IMR-90 (cell line): ENCODE measurements around the gene VWDE.

Experiments used
- CEBPB ChIP-seq: IDR thresholded peaks from 2 replicates; pipeline ENCODE4 v1.6.1; 2012; ENCODE audit warnings: low read depth, low read length, improper control_type of control experiment
- POLR2A ChIP-seq: IDR thresholded peaks from 2 replicates; pipeline ENCODE4 v1.6.1; 2012; ENCODE audit warnings: mild to moderate bottlenecking, low read depth, low read length
- RAD21 ChIP-seq: IDR thresholded peaks from 2 replicates; pipeline ENCODE4 v1.6.1; 2012; ENCODE audit warnings: low read length, improper control_type of control experiment
- RCOR1 ChIP-seq: IDR thresholded peaks from 2 replicates; pipeline ENCODE4 v1.6.1; 2012; ENCODE audit warnings: mild to moderate bottlenecking, low read length, improper control_type of control experiment; ENCODE audit not compliant: insufficient replicate concordance
- RFX5 ChIP-seq: IDR thresholded peaks from 2 replicates; pipeline ENCODE4 v1.8.0; 2012; ENCODE audit warnings: low read depth, mild to moderate bottlenecking, low read length, moderate library complexity
- SMC3 ChIP-seq: fragments of 150-350 bp; IDR thresholded peaks from 2 replicates; pipeline ENCODE4 v1.6.1; 2016; ENCODE audit warnings: low read depth, mild to moderate bottlenecking, antibody characterized with exemption, low read length, moderate library complexity
- USF2 ChIP-seq: fragments of 150-350 bp; IDR thresholded peaks from 2 replicates; pipeline ENCODE4 v1.6.1; 2017; ENCODE audit warnings: mild to moderate bottlenecking, antibody characterized with exemption, low read length, low read depth
- TF ChIP-seq, protein P1 (sequence below): conservative IDR thresholded peaks from 2 replicates; pipeline ENCODE4 v1.5.1; 2012; ENCODE audit warnings: mild to moderate bottlenecking, low read depth, low read length, improper control_type of control experiment

DNA sequence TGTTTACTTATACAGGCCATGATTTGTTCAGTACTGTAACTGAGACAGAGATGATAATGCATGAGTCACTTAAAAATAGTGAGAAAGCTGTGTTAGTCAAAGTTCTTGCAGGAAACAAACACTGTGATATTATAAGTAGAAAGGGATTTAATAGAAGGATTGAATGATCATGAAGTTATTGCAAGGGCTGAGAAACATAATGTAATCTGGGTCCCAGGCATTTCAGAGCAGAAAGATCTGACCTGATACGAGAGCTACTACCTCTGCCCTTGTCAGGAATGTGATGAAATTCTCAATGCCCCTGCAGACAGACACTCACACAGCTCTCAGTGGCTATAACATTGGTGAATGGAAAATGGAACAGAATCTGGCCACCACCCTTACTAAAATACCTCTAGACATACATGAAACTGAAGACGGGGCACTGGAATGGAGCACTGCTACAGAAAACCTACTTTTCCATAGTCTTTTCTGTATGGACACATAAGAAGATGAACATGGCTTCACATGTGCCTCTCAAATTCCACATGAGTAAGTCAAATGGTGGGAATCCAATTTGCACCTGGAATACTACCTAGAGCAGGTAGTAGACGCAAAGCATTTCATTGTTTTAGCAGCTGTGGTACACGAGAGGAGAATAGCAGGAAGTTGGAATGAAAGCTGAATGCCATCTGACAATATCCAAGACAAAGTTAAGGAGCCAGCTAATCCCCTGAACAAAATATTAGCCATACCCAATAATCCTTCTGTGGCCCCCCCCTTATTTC is 19.1 kb upstream of the VWDE start:
- TF ChIP-seq, protein P1, sequence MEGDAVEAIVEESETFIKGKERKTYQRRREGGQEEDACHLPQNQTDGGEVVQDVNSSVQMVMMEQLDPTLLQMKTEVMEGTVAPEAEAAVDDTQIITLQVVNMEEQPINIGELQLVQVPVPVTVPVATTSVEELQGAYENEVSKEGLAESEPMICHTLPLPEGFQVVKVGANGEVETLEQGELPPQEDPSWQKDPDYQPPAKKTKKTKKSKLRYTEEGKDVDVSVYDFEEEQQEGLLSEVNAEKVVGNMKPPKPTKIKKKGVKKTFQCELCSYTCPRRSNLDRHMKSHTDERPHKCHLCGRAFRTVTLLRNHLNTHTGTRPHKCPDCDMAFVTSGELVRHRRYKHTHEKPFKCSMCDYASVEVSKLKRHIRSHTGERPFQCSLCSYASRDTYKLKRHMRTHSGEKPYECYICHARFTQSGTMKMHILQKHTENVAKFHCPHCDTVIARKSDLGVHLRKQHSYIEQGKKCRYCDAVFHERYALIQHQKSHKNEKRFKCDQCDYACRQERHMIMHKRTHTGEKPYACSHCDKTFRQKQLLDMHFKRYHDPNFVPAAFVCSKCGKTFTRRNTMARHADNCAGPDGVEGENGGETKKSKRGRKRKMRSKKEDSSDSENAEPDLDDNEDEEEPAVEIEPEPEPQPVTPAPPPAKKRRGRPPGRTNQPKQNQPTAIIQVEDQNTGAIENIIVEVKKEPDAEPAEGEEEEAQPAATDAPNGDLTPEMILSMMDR: no peak
- TF ChIP-seq POLR2A: no peak
- TF ChIP-seq RFX5: no peak
- TF ChIP-seq RCOR1: no peak
- TF ChIP-seq SMC3: no peak
- TF ChIP-seq RAD21: no peak
- TF ChIP-seq USF2: no peak
- no peak for TF ChIP-seq CEBPB
